HepG2 (cell line): ENCODE results near the gene SETD3.

Experiments used
- ATF6 ChIP-seq: sonication (generic); formaldehyde crosslinking; conservative IDR thresholded peaks from 2 replicates; pipeline ENCODE4 v1.4.0; 2020; ENCODE audit warnings: missing genetic modification reagents
- CTCF ChIP-seq: sonication (generic); formaldehyde crosslinking; IDR thresholded peaks from 2 replicates; pipeline ENCODE4 v1.5.0; 2020; ENCODE audit warnings: mild to moderate bottlenecking, missing genetic modification reagents, moderate library complexity
- FOSL2 ChIP-seq: sonication (generic); formaldehyde crosslinking; IDR thresholded peaks from 2 replicates; pipeline ENCODE4 v1.4.0; 2020; ENCODE audit warnings: missing genetic modification reagents
- GZF1 ChIP-seq: sonication (generic); formaldehyde crosslinking; IDR thresholded peaks from 2 replicates; pipeline ENCODE4 v1.5.1; 2020; ENCODE audit warnings: mild to moderate bottlenecking, missing genetic modification reagents
- MTF1 ChIP-seq: sonication (generic); formaldehyde crosslinking; IDR thresholded peaks from 2 replicates; pipeline ENCODE4 v1.5.0; 2020; ENCODE audit warnings: missing genetic modification reagents
- NFRKB ChIP-seq: fragments of 450-650 bp; IDR thresholded peaks from 2 replicates; pipeline ENCODE4 v1.6.1; 2017
- POLR2A ChIP-seq, 2 experiments: IDR thresholded peaks; 2 replicates each; pipeline ENCODE4 v1.6.1; 2011; ENCODE audit warnings: low read depth in 2 of 2, low read length in 2 of 2, mild to moderate bottlenecking in 1 of 2, moderate library complexity in 1 of 2; ENCODE audit not compliant: insufficient read depth in 1 of 2
- SNAI1 ChIP-seq: sonication (generic); formaldehyde crosslinking; IDR thresholded peaks from 2 replicates; pipeline ENCODE4 v1.5.0; 2020; ENCODE audit warnings: mild to moderate bottlenecking, missing genetic modification reagents, borderline replicate concordance
- TP53 ChIP-seq: sonication (generic); formaldehyde crosslinking; conservative IDR thresholded peaks from 2 replicates; pipeline ENCODE4 v1.4.0; 2020; ENCODE audit warnings: missing genetic modification reagents
- TF ChIP-seq, protein P1 (sequence below): sonication (generic); formaldehyde crosslinking; IDR thresholded peaks from 2 replicates; pipeline ENCODE4 v1.8.0; 2022; ENCODE audit warnings: mild to moderate bottlenecking, missing genetic modification reagents

DNA sequence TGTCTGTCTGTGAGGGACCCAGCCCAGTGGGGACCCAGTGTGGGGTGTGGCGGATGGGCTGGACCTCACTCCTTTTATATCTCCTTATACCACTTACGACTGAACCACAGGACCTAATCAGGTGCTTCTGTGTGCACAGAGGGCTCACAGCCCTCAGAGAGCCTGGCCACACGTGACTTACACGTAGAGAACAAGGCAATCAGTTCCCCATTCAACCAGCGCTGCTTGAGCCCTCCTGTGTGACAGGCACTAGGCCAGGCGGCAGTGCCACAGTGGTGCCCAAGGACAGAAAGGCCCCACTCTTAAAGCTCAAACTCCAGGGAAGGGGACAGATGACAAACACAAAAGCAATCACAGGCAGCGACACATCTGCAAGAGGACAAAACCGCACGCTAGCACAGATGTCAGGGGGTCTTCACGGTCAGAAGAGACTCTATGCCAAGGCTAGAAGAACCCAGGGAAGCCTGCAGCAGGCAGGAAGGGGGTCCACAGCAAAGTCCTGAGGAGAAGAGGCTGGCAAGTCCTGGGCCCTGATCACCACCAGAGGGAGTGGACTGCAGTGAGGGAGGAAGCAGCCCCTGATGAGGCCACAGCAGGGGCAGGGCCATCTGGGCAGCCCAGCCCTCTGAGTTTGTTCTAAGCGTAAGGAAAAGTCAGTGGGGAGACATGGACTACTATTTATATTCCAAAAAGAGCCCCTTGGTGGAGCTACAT lies 39.3 kb downstream of the SETD3 start:
- TF ChIP-seq SNAI1 (no peak), NFRKB (no peak), MTF1 (no peak), FOSL2 (CRISPR knock-in tag) (no peak), TP53 (CRISPR knock-in tag) (no peak), CTCF (peak; percentile 51), GZF1 (CRISPR knock-in tag) (no peak), ATF6 (CRISPR knock-in tag) (no peak), POLR2A (IDR thresholded peaks at IDR 0.05; ENCODE audit: insufficient read depth in 1 of 2, low read depth in 2 of 2, low read length in 2 of 2) (no peak)
- TF ChIP-seq, protein P1, sequence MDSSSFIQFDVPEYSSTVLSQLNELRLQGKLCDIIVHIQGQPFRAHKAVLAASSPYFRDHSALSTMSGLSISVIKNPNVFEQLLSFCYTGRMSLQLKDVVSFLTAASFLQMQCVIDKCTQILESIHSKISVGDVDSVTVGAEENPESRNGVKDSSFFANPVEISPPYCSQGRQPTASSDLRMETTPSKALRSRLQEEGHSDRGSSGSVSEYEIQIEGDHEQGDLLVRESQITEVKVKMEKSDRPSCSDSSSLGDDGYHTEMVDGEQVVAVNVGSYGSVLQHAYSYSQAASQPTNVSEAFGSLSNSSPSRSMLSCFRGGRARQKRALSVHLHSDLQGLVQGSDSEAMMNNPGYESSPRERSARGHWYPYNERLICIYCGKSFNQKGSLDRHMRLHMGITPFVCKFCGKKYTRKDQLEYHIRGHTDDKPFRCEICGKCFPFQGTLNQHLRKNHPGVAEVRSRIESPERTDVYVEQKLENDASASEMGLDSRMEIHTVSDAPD (CRISPR knock-in tag) = no peak
